ENCODE data around the gene CFAP45. TPM values are rescaled to one million over a fixed set of nuclear protein-coding genes. Genes with fewer than 3 reads are reported as not detected.

The CFAP45 gene
- total RNA-seq, 1 experiment from 2014 or later, result 3.6 TPM

GRCh38 chr1:159877695-159878444, 22.1 kb downstream of the CFAP45 start:
- H3K36me3 ChIP-seq (ENCODE audit: insufficient read depth, low read length, poor library complexity, severe bottlenecking), result no peaks in the 10 kb centered on the region
- BruUV-seq (replicated peaks), result no TSS peak
- no peak for DNase-seq (ENCODE audit: low spot score)
- H3K9me3 ChIP-seq (ENCODE audit: low read depth, low read length, poor library complexity, severe bottlenecking), result no peaks in the 10 kb centered on the region
- no peak overlapping the region for H3K27ac ChIP-seq (ENCODE audit: low read depth, low read length, poor library complexity, severe bottlenecking)
- ChIA-PET CTCF (no interaction called here), POLR2A (ENCODE audit: low non-redundant PET) (no interaction called here)
- TF ChIP-seq EZH2 (IDR thresholded peaks at IDR 0.05; ENCODE audit: borderline replicate concordance, low read depth, low read length, poor library complexity, severe bottlenecking) (no peak), CTCF (conservative IDR thresholded peaks at IDR 0.05; ENCODE audit: low read depth, low read length) (no peak)
- H3K4me1 ChIP-seq (ENCODE audit: insufficient read depth, low read length, poor library complexity, severe bottlenecking), result peaks cover 15% of the 10 kb centered on the region
- intact Hi-C loops (cut with micrococcal nuclease; ENCODE audit: unreplicated experiment), result no loop called here
- no peaks in the 10 kb centered on the region for H3K27me3 ChIP-seq (replicated peaks; ENCODE audit: insufficient read depth, low read depth, low read length, poor library complexity)
- H3K4me3 ChIP-seq (ENCODE audit: low read depth, low read length, poor library complexity, severe bottlenecking), result no peak overlapping the region

- Histone ChIP-seq H3K36me3 (ENCODE audit: insufficient read depth, low read length, poor library complexity, severe bottlenecking) (no peaks in the 10 kb centered on the region), H3K9me3 (ENCODE audit: low read depth, low read length, poor library complexity, severe bottlenecking) (no peaks in the 10 kb centered on the region), H3K4me3 (ENCODE audit: low read depth, low read length, poor library complexity, severe bottlenecking) (no peak overlapping the region), H3K27me3 (replicated peaks; ENCODE audit: insufficient read depth, low read depth, low read length, poor library complexity) (no peaks in the 10 kb centered on the region), H3K27ac (ENCODE audit: low read depth, low read length, poor library complexity, severe bottlenecking) (no peak overlapping the region), H3K4me1 (ENCODE audit: insufficient read depth, low read length, poor library complexity, severe bottlenecking) (peaks cover 8% of the 10 kb centered on the region)
- no peak for TF ChIP-seq CTCF (conservative IDR thresholded peaks at IDR 0.05; ENCODE audit: low read depth, low read length)
- no peak for TF ChIP-seq EZH2 (IDR thresholded peaks at IDR 0.05; ENCODE audit: borderline replicate concordance, low read depth, low read length, poor library complexity, severe bottlenecking)
- ChIA-PET POLR2A (ENCODE audit: low non-redundant PET) (no interaction called here), CTCF (interaction anchor here (0.6 kb wide), 1 partner anchor 75 kb away, joined by 3 read pairs; no protein-coding TSS in a partner anchor)
- intact Hi-C loops (cut with micrococcal nuclease; ENCODE audit: unreplicated experiment), result no loop called here
- peak; percentile 57 for DNase-seq (ENCODE audit: low spot score)
- no TSS peak for BruUV-seq (replicated peaks)
Measured at GRCh38 chr1:159873530-159874143, 26.3 kb downstream of the CFAP45 start.

GRCh38 chr1:159872891-159873290, 27.1 kb downstream of the CFAP45 start:
- TSS peak; percentile 51 for BruUV-seq (replicated peaks)
- ChIA-PET CTCF (interaction anchor here (0.6 kb wide), 1 partner anchor 74 kb away, joined by 3 read pairs; no protein-coding TSS in a partner anchor), POLR2A (ENCODE audit: low non-redundant PET) (no interaction called here)
- Histone ChIP-seq H3K4me1 (ENCODE audit: insufficient read depth, low read length, poor library complexity, severe bottlenecking) (peaks cover 8% of the 10 kb centered on the region), H3K9me3 (ENCODE audit: low read depth, low read length, poor library complexity, severe bottlenecking) (no peaks in the 10 kb centered on the region), H3K27ac (ENCODE audit: low read depth, low read length, poor library complexity, severe bottlenecking) (no peak overlapping the region), H3K36me3 (ENCODE audit: insufficient read depth, low read length, poor library complexity, severe bottlenecking) (no peaks in the 10 kb centered on the region), H3K27me3 (replicated peaks; ENCODE audit: insufficient read depth, low read depth, low read length, poor library complexity) (no peaks in the 10 kb centered on the region), H3K4me3 (ENCODE audit: low read depth, low read length, poor library complexity, severe bottlenecking) (no peak overlapping the region)
- intact Hi-C loops (cut with micrococcal nuclease; ENCODE audit: unreplicated experiment), result no loop called here
- no peak for TF ChIP-seq CTCF (conservative IDR thresholded peaks at IDR 0.05; ENCODE audit: low read depth, low read length)
- TF ChIP-seq EZH2 (IDR thresholded peaks at IDR 0.05; ENCODE audit: borderline replicate concordance, low read depth, low read length, poor library complexity, severe bottlenecking), result no peak
- DNase-seq (ENCODE audit: low spot score), result no peak
